Chondrocyte (in vitro differentiated cells): ENCODE results near the gene PILRA. TPM values are rescaled to one million over a fixed set of nuclear protein-coding genes. Genes with fewer than 3 reads are reported as not detected.

Source experiments
- DNase-seq: peaks from one replicate; pipeline ENCODE4 v3.0.0; 2021; ENCODE audit warnings: mixed read lengths, low spot score
- H3K27ac Mint-ChIP-seq: one replicate; pipeline ENCODE4 v1.8.0; 2021; ENCODE audit warnings: mild to moderate bottlenecking, moderate library complexity, mixed read lengths; ENCODE audit not compliant: unreplicated experiment
- H3K27me3 Mint-ChIP-seq: 2 replicates; pipeline ENCODE4 v1.8.0; 2021; ENCODE audit warnings: low read depth, mixed read lengths
- H3K36me3 Mint-ChIP-seq: 2 replicates; pipeline ENCODE4 v1.8.0; 2021; ENCODE audit warnings: low read depth, mixed read lengths
- H3K4me1 Mint-ChIP-seq: 2 replicates; pipeline ENCODE4 v1.8.0; 2021; ENCODE audit warnings: low read depth, mild to moderate bottlenecking, mixed read lengths
- H3K4me3 Mint-ChIP-seq: one replicate; pipeline ENCODE4 v1.8.0; 2021; ENCODE audit warnings: mild to moderate bottlenecking, moderate library complexity, mixed read lengths; ENCODE audit not compliant: unreplicated experiment
- H3K9me3 Mint-ChIP-seq: 2 replicates; pipeline ENCODE4 v1.8.0; 2021; ENCODE audit warnings: low read depth, mixed read lengths
- CTCF ChIP-seq: fragments of 200-600 bp; sonication (generic); IDR thresholded peaks from 2 replicates; pipeline ENCODE4 v1.5.0; 2021; ENCODE audit warnings: antibody characterized with exemption, mild to moderate bottlenecking, moderate library complexity
- total RNA-seq: library from RNA; stranded (reverse); gene quantifications from 3 replicates; pipeline ENCODE4 v1.2.1, GENCODE V29; 2021

Gene PILRA
- total RNA-seq, 1 donor from 2014 or later, result 0.60 TPM

GRCh38 chr7:100401811-100402210, 28.5 kb downstream of the PILRA start:
- no peaks in the 10 kb centered on the region for H3K4me1 Mint-ChIP-seq
- DNase-seq, result no peak
- H3K36me3 Mint-ChIP-seq, result no peaks in the 10 kb centered on the region
- no peak for TF ChIP-seq CTCF
- H3K27me3 Mint-ChIP-seq, result peaks cover 29% of the 10 kb centered on the region
- H3K4me3 Mint-ChIP-seq, result no peak overlapping the region
- H3K27ac Mint-ChIP-seq, result no peak overlapping the region
- H3K9me3 Mint-ChIP-seq, result no peaks in the 10 kb centered on the region

GRCh38 chr7:100402241-100402640, 29.0 kb downstream of the PILRA start:
- Mint-ChIP-seq H3K4me1 (no peaks in the 10 kb centered on the region), H3K36me3 (no peaks in the 10 kb centered on the region), H3K27me3 (peaks cover 25% of the 10 kb centered on the region)

GRCh38 chr7:100406767-100407166, 33.5 kb downstream of the PILRA start:
- no peak for DNase-seq
- no peak overlapping the region for H3K27ac Mint-ChIP-seq
- peaks cover 6% of the 10 kb centered on the region for H3K27me3 Mint-ChIP-seq
- TF ChIP-seq CTCF, result no peak
- no peaks in the 10 kb centered on the region for H3K4me1 Mint-ChIP-seq
- H3K4me3 Mint-ChIP-seq, result no peak overlapping the region
- no peaks in the 10 kb centered on the region for H3K9me3 Mint-ChIP-seq
- H3K36me3 Mint-ChIP-seq, result no peaks in the 10 kb centered on the region

More at GRCh38 chr7:100402241-100402640, 29.0 kb downstream of the PILRA start:
- no peak for TF ChIP-seq CTCF
- H3K4me3 Mint-ChIP-seq, result no peak overlapping the region
- H3K9me3 Mint-ChIP-seq, result no peaks in the 10 kb centered on the region
- no peak for DNase-seq
- no peak overlapping the region for H3K27ac Mint-ChIP-seq

GRCh38 chr7:100407285-100408180, 34.2 kb downstream of the PILRA start:
- DNase-seq, result no peak
- H3K27me3 Mint-ChIP-seq, result peaks cover 6% of the 10 kb centered on the region

GRCh38 chr7:100411101-100411500, 37.8 kb downstream of the PILRA start:
- no peak for TF ChIP-seq CTCF
- no peak for DNase-seq
- no peak overlapping the region for H3K4me3 Mint-ChIP-seq
- no peak overlapping the region for H3K27ac Mint-ChIP-seq
- peaks cover 1% of the 10 kb centered on the region for H3K27me3 Mint-ChIP-seq
- no peaks in the 10 kb centered on the region for H3K9me3 Mint-ChIP-seq
- H3K36me3 Mint-ChIP-seq, result no peaks in the 10 kb centered on the region
- H3K4me1 Mint-ChIP-seq, result no peaks in the 10 kb centered on the region

More at GRCh38 chr7:100407285-100408180, 34.2 kb downstream of the PILRA start:
- TF ChIP-seq CTCF, result peak; percentile 85
- no peak overlapping the region for H3K4me3 Mint-ChIP-seq
- H3K9me3 Mint-ChIP-seq, result no peaks in the 10 kb centered on the region
- H3K27ac Mint-ChIP-seq, result no peak overlapping the region
- no peaks in the 10 kb centered on the region for H3K4me1 Mint-ChIP-seq
- no peaks in the 10 kb centered on the region for H3K36me3 Mint-ChIP-seq
